Naive thymus-derived CD4-positive, alpha-beta T cell (primary cell): ENCODE measurements around the gene DIP2B. TPM values are rescaled to one million over a fixed set of nuclear protein-coding genes. Genes with fewer than 3 reads are reported as not detected.
"Not testable (repeated sequence)": the region's sequence is repeated elsewhere in the genome, so short reads cannot be mapped to it uniquely, and the experiment has no call there.

Source experiments
- ATAC-seq: fragments of 150-1000 bp; cut with Tn5 transposase; 2 replicates; pipeline ENCODE4 v1.10.0; 2021; ENCODE audit warnings: mild to moderate bottlenecking, moderate library complexity
- CTCF ChIA-PET: fragments of 350-600 bp; sonication (Branson Sonifier 250); formaldehyde crosslinking; loops from one replicate; lab custom pipeline; 2021; ENCODE audit warnings: antibody characterized with exemption; lab: Charles Lee
- POLR2A ChIA-PET: fragments of 350-600 bp; sonication (Branson Sonifier 250); formaldehyde crosslinking; loops from one replicate; lab custom pipeline; 2021; ENCODE audit warnings: antibody characterized with exemption, inconsistent platforms; lab: Charles Lee
- DNase-seq, 9 donors: peaks; one replicate each; pipeline versions ENCODE4 v3.0.0 to v3.0.0-alpha.2; 2020 to 2022; ENCODE audit warnings: mixed read lengths in 1 of 9
- H3K27ac ChIP-seq: one replicate; pipeline ENCODE4 v1.7.0; 2013; ENCODE audit warnings: mild to moderate bottlenecking, low read depth, low read length, moderate library complexity
- H3K27me3 ChIP-seq, 2 donors: one replicate each; pipeline ENCODE4 v1.7.0; 2013; ENCODE audit warnings: low read length in 2 of 2, mild to moderate bottlenecking in 2 of 2, moderate library complexity in 2 of 2; ENCODE audit not compliant: control insufficient read depth in 2 of 2, insufficient read depth in 2 of 2
- H3K36me3 ChIP-seq, 3 experiments: 1 replicate in 2 of 3; 2 replicates in 1 of 3; pipeline ENCODE4 v1.7.0; 2013; ENCODE audit warnings: low read length in 3 of 3, mild to moderate bottlenecking in 3 of 3, moderate library complexity in 1 of 3; ENCODE audit not compliant: insufficient read depth in 3 of 3, control insufficient read depth in 2 of 3
- H3K4me1 ChIP-seq, 2 donors: one replicate each; pipeline ENCODE4 v1.7.0; 2013; ENCODE audit warnings: low read length in 2 of 2, mild to moderate bottlenecking in 2 of 2, moderate library complexity in 1 of 2; ENCODE audit not compliant: control insufficient read depth in 2 of 2, insufficient read depth in 2 of 2
- H3K4me3 ChIP-seq: 2 replicates; pipeline ENCODE4 v1.7.0; 2013; ENCODE audit warnings: mild to moderate bottlenecking, low read length
- H3K9me3 ChIP-seq, 3 experiments: 1 replicate in 2 of 3; 2 replicates in 1 of 3; pipeline ENCODE4 v1.7.0; 2013; ENCODE audit warnings: low read length in 3 of 3; ENCODE audit not compliant: control insufficient read depth in 2 of 3
- H3K27ac Mint-ChIP-seq, 9 donors: one replicate each; pipeline ENCODE4 v1.8.0; 2020 to 2022; ENCODE audit warnings: mixed read lengths in 9 of 9, mild to moderate bottlenecking in 8 of 9, moderate library complexity in 5 of 9, inconsistent platforms in 2 of 9
- H3K27me3 Mint-ChIP-seq, 5 donors: one replicate each; pipeline ENCODE4 v1.8.0; 2021 to 2022; ENCODE audit warnings: mixed read lengths in 5 of 5, mild to moderate bottlenecking in 1 of 5
- H3K36me3 Mint-ChIP-seq, 5 donors: one replicate each; pipeline ENCODE4 v1.8.0; 2020 to 2022; ENCODE audit warnings: mixed read lengths in 5 of 5, mild to moderate bottlenecking in 3 of 5, inconsistent platforms in 1 of 5
- H3K4me1 Mint-ChIP-seq, 7 donors: one replicate each; pipeline ENCODE4 v1.8.0; 2020 to 2022; ENCODE audit warnings: mixed read lengths in 7 of 7, mild to moderate bottlenecking in 3 of 7, inconsistent platforms in 1 of 7
- H3K4me3 Mint-ChIP-seq, 10 donors: one replicate each; pipeline ENCODE4 v1.8.0; 2020 to 2022; ENCODE audit warnings: mild to moderate bottlenecking in 10 of 10, mixed read lengths in 10 of 10, moderate library complexity in 6 of 10, inconsistent platforms in 2 of 10
- H3K9me3 Mint-ChIP-seq, 11 donors: one replicate each; pipeline ENCODE4 v1.8.0; 2020 to 2022; ENCODE audit warnings: mixed read lengths in 11 of 11, mild to moderate bottlenecking in 4 of 11, inconsistent platforms in 1 of 11, moderate library complexity in 1 of 11
- intact Hi-C, 2 donors: fragments of 100-400 bp; cut with micrococcal nuclease; formaldehyde crosslinking; loops; one replicate each; pipeline ENCODE4 v1.15.1; 2023
- polyA plus RNA-seq, 2 donors: library from polyadenylated mRNA; unstranded; fragments of 300-500 nt; fragmentation: Illumina TruSeq; gene quantifications; one replicate each; pipeline ENCODE4 v1.2.3, GENCODE V29; 2021
- total RNA-seq, 6 experiments: library from RNA in 5 of 6; stranded (reverse) in 5 of 6; gene quantifications; 1 replicate in 5 of 6; 2 replicates in 1 of 6; pipeline ENCODE4 v1.2.3 and lab custom pipeline; 2021 to 2026

Gene DIP2B
- total and polyA plus RNA-seq, 7 experiments from 2014 or later: 10.0 to 41.8 (median 34.3) TPM

- H3K36me3 Mint-ChIP-seq: peaks cover 0 to 33% (median 16%) of the 10 kb centered on the region in 5 donors
- ChIA-PET POLR2A (interaction anchor here (1.1 to 5.5 kb wide), 3 partner anchors 10 to 106 kb away, joined by 3 to 84 read pairs (median 13); partner anchors contain the start of gene DIP2B), CTCF (interaction anchor here (2.5 kb wide), 1 partner anchor 17 kb away, joined by 11 read pairs; the partner anchor contains the start of gene DIP2B)
- H3K9me3 Mint-ChIP-seq, H3K4me3 Mint-ChIP-seq, H3K27me3 Mint-ChIP-seq, H3K4me3 ChIP-seq, H3K9me3 ChIP-seq, H3K27me3 ChIP-seq, H3K36me3 ChIP-seq, DNase-seq, ATAC-seq: not testable (repeated sequence)
- peak overlapping the region; percentile 65 for H3K27ac ChIP-seq
- peaks cover 36 to 62% (median 46%) of the 10 kb centered on the region in 7 donors for H3K4me1 Mint-ChIP-seq
- H3K27ac Mint-ChIP-seq: peak overlapping the region in 3 of 9 donors; percentile 9 to 76 (median 60)
- intact Hi-C loops: loop anchor here in 1 of 2 donors (2.0 kb wide), 1 partner anchor 17 kb away; the partner anchor contains the start of gene DIP2B
- H3K4me1 ChIP-seq: peaks cover 8 to 53% of the 10 kb centered on the region in 2 donors
These were observed 17.0 kb downstream of the DIP2B start for GRCh38 chr12:50521781-50522180.

- intact Hi-C loops: no loop called here
- Mint-ChIP-seq H3K4me3 (peak overlapping the region in 2 of 10 donors; percentile 5 to 9), H3K27me3 (no peaks in the 10 kb centered on the region), H3K4me1 (peaks cover 38 to 78% (median 63%) of the 10 kb centered on the region in 7 donors), H3K36me3 (peaks cover 0 to 38% (median 18%) of the 10 kb centered on the region in 5 donors), H3K27ac (peak overlapping the region in 4 of 9 donors; percentile 14 to 77 (median 28)), H3K9me3 (peaks cover 0 to 3% (median 0%) of the 10 kb centered on the region in 11 donors)
- no peak overlapping the region for H3K27ac ChIP-seq
- ChIA-PET CTCF (interaction anchor here (0.6 to 1.3 kb wide), 4 partner anchors 13 to 462 kb away, joined by 3 to 4 read pairs (median 3); no protein-coding TSS in a partner anchor), POLR2A (interaction anchor here (1.2 to 1.5 kb wide), 3 partner anchors 9 to 15 kb away, joined by 4 to 6 read pairs (median 5); no protein-coding TSS in a partner anchor)
- no peaks in the 10 kb centered on the region for H3K27me3 ChIP-seq
- H3K4me1 ChIP-seq: peaks cover 0 to 47% of the 10 kb centered on the region in 2 donors
- H3K9me3 ChIP-seq: no peaks in the 10 kb centered on the region
- ATAC-seq (no peak), DNase-seq (no peak)
- no peaks in the 10 kb centered on the region for H3K36me3 ChIP-seq
- H3K4me3 ChIP-seq: no peak overlapping the region
These were observed 19.0 kb downstream of the DIP2B start for GRCh38 chr12:50523772-50524171.

- H3K4me3 Mint-ChIP-seq: peak overlapping the region in 2 of 10 donors; percentile 5 to 18
- CTCF ChIA-PET: interaction anchor here (0.6 to 1.3 kb wide), 3 partner anchors 14 to 461 kb away, joined by 3 to 4 read pairs (median 3); no protein-coding TSS in a partner anchor
- peaks cover 0 to 47% of the 10 kb centered on the region in 2 donors for H3K4me1 ChIP-seq
- DNase-seq: no peak
- POLR2A ChIA-PET: interaction anchor here (0.6 to 1.5 kb wide), 4 partner anchors 13 to 156 kb away, joined by 3 to 6 read pairs (median 4); no protein-coding TSS in a partner anchor
- intact Hi-C loops: loop anchor here in 1 of 2 donors (5.0 kb wide), 1 partner anchor 48 kb away; no protein-coding TSS in a partner anchor
- ATAC-seq: no peak
- no peak overlapping the region for H3K27ac ChIP-seq
- peak overlapping the region in 6 of 9 donors; percentile 16 to 77 (median 48) for H3K27ac Mint-ChIP-seq
- no peaks in the 10 kb centered on the region for H3K36me3 ChIP-seq
- no peaks in the 10 kb centered on the region for H3K27me3 Mint-ChIP-seq
- H3K4me1 Mint-ChIP-seq: peaks cover 36 to 85% (median 63%) of the 10 kb centered on the region in 7 donors
- H3K9me3 Mint-ChIP-seq: peaks cover 0 to 3% (median 0%) of the 10 kb centered on the region in 11 donors
- no peaks in the 10 kb centered on the region for H3K27me3 ChIP-seq
- H3K4me3 ChIP-seq: no peak overlapping the region
- H3K36me3 Mint-ChIP-seq: peaks cover 0 to 43% (median 20%) of the 10 kb centered on the region in 5 donors
- H3K9me3 ChIP-seq: no peaks in the 10 kb centered on the region
These were observed 19.8 kb downstream of the DIP2B start for GRCh38 chr12:50524621-50525020.

GRCh38 chr12:50525422-50525821, 20.6 kb downstream of the DIP2B start:
- DNase-seq (no peak), ATAC-seq (no peak)
- peak overlapping the region in 2 of 10 donors; percentile 31 to 56 for H3K4me3 Mint-ChIP-seq
- H3K9me3 ChIP-seq: no peaks in the 10 kb centered on the region
- H3K27me3 Mint-ChIP-seq: no peaks in the 10 kb centered on the region
- no peak overlapping the region for H3K27ac ChIP-seq
- no peak overlapping the region for H3K4me3 ChIP-seq
- H3K4me1 ChIP-seq: peaks cover 0 to 42% of the 10 kb centered on the region in 2 donors
- H3K27ac Mint-ChIP-seq: peak overlapping the region in 6 of 9 donors; percentile 56 to 80 (median 74)
- intact Hi-C loops: loop anchor here in 1 of 2 donors (5.0 kb wide), 1 partner anchor 47 kb away; no protein-coding TSS in a partner anchor
- POLR2A ChIA-PET: interaction anchor here (0.7 to 1.2 kb wide), 2 partner anchors 14 to 19 kb away, joined by 3 to 6 read pairs; no protein-coding TSS in a partner anchor
- peaks cover 32 to 80% (median 59%) of the 10 kb centered on the region in 7 donors for H3K4me1 Mint-ChIP-seq
- CTCF ChIA-PET: no interaction called here
- no peaks in the 10 kb centered on the region for H3K36me3 ChIP-seq
- peaks cover 0 to 3% (median 0%) of the 10 kb centered on the region in 11 donors for H3K9me3 Mint-ChIP-seq
- peaks cover 0 to 40% (median 20%) of the 10 kb centered on the region in 5 donors for H3K36me3 Mint-ChIP-seq
- no peaks in the 10 kb centered on the region for H3K27me3 ChIP-seq

- Histone ChIP-seq H3K27me3 (no peaks in the 10 kb centered on the region), H3K9me3 (no peaks in the 10 kb centered on the region), H3K27ac (no peak overlapping the region), H3K4me1 (peaks cover 3 to 39% of the 10 kb centered on the region in 2 donors), H3K4me3 (no peak overlapping the region), H3K36me3 (no peaks in the 10 kb centered on the region)
- H3K4me3 Mint-ChIP-seq: peak overlapping the region in 1 of 10 donors; percentile 16
- POLR2A ChIA-PET: interaction anchor here (0.6 kb wide), 1 partner anchor 1696 kb away, joined by 4 read pairs; no protein-coding TSS in a partner anchor
- CTCF ChIA-PET: no interaction called here
- peaks cover 22 to 69% (median 51%) of the 10 kb centered on the region in 7 donors for H3K4me1 Mint-ChIP-seq
- DNase-seq (no peak), ATAC-seq (no peak)
- H3K9me3 Mint-ChIP-seq: peaks cover 0 to 3% (median 0%) of the 10 kb centered on the region in 11 donors
- no peaks in the 10 kb centered on the region for H3K27me3 Mint-ChIP-seq
- intact Hi-C loops: loop anchor here in 1 of 2 donors (5.0 kb wide), 1 partner anchor 45 kb away; no protein-coding TSS in a partner anchor
- H3K27ac Mint-ChIP-seq: peak overlapping the region in 2 of 9 donors; percentile 21 to 38
- peaks cover 0 to 35% (median 20%) of the 10 kb centered on the region in 5 donors for H3K36me3 Mint-ChIP-seq
These were observed 22.6 kb downstream of the DIP2B start for GRCh38 chr12:50527359-50527726.

- H3K36me3 ChIP-seq: no peaks in the 10 kb centered on the region
- H3K9me3 Mint-ChIP-seq: no peaks in the 10 kb centered on the region
- ATAC-seq (no peak), DNase-seq (peak in 2 of 9 donors; percentile 13 to 17)
- intact Hi-C loops: loop anchor here in 1 of 2 donors (5.0 kb wide), 1 partner anchor 44 kb away; no protein-coding TSS in a partner anchor
- peak overlapping the region in 6 of 9 donors; percentile 34 to 87 (median 46) for H3K27ac Mint-ChIP-seq
- no peaks in the 10 kb centered on the region for H3K27me3 Mint-ChIP-seq
- CTCF ChIA-PET: no interaction called here
- peak overlapping the region; percentile 3 to 78 (median 36) for H3K4me3 Mint-ChIP-seq
- peaks cover 0 to 27% (median 17%) of the 10 kb centered on the region in 5 donors for H3K36me3 Mint-ChIP-seq
- H3K27me3 ChIP-seq: no peaks in the 10 kb centered on the region
- POLR2A ChIA-PET: interaction anchor here (0.6 to 1.1 kb wide), 3 partner anchors 17 to 57 kb away, joined by 3 to 4 read pairs (median 3); no protein-coding TSS in a partner anchor
- no peak overlapping the region for H3K4me3 ChIP-seq
- peaks cover 21 to 55% (median 42%) of the 10 kb centered on the region in 7 donors for H3K4me1 Mint-ChIP-seq
- no peaks in the 10 kb centered on the region for H3K9me3 ChIP-seq
- no peak overlapping the region for H3K27ac ChIP-seq
- peaks cover 11 to 51% of the 10 kb centered on the region in 2 donors for H3K4me1 ChIP-seq
These were observed 24.0 kb downstream of the DIP2B start for GRCh38 chr12:50528800-50529199.
